DMS53 treated with DMSO at 0.1 percent for 48 hours (cell line): ENCODE data around the gene RABEP1.

Source experiments
- DNase-seq: peaks from one replicate; lab custom pipeline; 2025; ENCODE audit not compliant: unreplicated experiment; lab: John Stamatoyannopoulos, UW

The RABEP1 gene

DNA sequence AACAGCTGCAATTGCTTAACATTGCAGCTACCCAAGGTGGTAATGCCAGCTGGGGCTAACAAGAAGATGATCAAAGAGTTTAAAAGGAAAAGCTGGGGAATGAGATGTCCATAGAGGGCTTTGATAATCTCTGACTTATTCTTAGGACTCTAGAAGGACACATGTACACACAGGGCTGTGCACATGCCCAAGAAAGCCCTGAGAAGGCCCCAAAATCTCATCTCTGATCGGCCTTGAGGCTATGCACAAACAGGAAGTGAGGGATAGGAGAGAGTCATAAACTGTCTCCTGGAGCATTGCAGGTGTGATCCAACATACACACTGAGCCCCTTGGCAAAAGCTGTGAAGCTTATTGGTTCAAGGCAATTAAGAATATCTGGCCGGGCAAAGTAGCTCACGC is 17.2 kb upstream of the RABEP1 start:
- no peak for DNase-seq

DNA sequence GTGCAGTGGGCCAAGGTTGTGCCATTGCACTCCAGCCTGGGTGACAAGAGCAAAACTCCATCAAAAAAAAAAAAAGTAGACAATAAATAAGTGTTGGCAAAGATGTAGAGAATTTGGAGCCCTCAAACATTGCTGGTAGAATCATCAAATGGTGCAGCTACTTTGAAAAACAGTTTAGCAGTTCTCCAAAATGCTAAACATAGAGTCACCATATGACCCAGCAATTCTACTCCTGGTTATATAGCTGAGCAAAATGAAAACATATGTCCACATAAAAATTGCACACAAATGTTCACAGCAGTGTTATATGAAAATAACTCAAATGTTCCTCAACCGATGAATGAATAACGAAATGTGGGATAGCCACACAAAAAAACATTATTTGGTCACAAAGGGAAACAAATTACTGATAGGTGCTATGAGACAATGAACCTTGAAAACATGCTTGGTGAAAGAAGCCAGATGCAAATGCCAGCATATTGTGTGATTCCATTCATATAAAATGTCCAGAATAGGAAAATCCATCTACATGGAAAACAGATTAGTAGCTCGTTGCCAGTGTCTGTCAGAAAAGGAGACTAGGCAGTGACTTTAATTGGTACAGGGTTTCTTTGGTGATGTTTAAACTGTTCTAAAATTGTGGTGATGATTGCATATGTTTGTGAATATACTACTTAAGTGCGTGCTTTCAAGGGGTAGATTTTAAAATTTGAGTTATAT is 12.7 kb upstream of the RABEP1 start:
- DNase-seq = no peak

DNA sequence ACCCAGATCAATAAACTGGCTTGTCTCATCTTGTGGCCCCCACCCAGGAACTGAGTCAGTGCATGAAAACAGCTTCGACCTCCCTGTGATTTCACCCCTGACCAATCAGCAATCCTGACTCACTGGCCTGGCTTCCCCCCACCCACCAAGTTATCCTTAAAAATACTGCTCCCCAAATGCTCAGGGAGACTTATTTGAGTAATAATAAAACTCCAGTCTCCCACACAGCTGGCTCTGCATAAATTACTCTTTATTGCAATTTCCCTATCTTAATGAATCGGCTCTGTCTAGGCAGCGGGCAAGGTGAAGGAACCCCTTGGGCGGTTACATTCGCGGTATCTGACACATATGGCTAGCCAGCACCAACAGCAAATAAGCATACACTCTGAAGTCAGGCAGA is 9.8 kb upstream of the RABEP1 start:
- DNase-seq = no peak

DNA sequence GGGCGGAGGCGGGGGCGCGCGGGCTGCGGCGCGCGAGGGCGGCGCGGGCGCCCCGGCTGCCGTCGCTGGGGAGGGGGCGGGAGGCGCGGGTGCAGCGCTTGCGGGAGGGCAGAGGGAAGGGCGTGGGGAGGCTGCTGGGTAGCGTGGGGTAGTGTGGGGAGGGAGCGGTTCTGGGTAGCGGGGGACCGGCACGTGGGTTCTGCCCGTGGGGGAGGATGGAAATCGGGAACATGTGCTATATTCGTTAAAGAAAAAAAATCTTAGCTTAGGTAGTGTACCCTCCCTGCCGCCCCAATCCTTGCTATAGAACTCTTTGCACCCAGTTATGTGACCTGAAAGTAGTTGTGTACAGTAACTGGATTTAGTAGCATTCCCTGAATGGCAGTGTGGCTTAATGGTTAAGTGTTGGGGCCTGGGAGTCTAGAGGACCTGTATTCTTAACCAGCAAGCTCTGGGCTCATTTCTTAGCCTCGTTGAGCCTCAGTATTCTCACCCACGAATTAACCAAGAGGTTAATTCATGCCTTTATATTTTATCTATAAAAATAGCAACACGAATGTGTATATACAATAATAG is 646 bp downstream of the RABEP1 start:
- no peak for DNase-seq

DNA sequence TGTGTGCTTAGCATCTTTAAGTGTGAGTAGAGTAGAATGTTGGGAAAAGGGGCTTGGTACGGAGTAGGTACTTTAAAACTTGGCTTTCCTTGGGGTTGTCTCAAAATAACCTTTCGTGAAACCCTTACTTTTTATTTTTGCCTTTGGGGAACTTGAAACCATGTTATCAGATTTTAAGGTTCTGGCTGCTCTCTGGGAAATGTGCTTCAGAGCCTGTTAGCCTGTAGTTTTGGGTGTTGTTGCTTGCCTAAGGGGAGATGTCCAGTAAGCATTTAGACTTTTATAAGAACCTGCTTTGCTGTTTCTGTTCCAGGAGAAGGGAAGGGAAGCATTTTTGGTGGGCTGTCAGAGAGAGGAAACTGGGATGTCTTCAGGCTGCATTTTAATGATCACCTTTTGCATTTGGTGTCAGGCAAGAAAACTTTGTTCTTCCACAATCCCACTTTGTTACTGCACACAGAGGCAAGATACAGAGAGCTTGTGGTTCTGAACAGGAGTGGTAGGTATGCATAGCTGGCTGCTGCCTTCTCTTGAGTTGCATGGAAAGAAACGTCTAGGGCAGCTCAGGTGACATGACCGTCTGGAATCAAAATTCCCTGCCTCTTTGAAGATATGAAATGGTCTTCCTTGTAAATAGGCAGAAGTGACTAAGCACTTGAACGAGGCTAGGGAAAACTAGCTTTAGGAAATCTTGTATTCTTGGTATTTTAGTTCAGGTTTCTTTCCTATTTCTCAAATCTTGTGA is 1.7 kb downstream of the RABEP1 start:
- DNase-seq = no peak

DNA sequence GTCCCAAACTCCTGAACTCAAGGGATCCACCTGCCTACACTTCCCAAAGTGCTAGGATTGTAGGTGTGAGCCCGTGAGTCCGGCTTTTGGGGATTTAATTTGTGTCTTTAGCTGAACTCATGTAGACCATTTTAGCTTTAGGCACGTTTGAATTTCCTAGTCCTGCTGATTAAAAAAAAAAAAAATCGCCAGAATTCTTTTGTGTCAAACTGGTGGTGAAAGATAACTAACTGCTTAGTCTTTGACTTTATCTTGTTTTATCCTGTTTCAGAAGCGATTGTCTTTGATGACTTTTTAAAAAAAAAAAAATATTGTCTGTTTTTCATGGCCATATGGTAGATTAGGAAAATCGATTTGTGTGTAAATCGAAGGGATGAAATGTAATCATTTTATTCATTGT is 2.6 kb downstream of the RABEP1 start:
- DNase-seq = no peak

DNA sequence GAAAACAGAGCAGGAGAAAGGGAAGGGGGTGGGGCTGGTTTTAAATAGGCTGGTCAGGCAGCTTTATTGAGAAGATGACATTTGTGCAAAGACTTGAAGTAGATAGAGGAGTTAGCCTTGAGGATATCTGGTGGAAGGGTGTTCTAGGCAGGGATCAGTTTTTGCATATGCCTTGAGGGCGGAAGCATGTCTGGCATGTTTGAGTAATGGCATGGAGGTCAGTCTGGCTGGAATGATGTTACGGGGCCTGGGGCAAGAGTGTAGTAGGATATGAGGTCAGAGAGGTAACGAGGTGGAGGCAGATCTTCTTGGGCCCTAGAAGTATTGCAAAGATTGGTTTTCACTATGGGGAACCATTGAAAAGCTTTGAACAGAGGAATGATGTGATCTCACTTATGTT is 4.8 kb downstream of the RABEP1 start:
- no peak for DNase-seq

DNA sequence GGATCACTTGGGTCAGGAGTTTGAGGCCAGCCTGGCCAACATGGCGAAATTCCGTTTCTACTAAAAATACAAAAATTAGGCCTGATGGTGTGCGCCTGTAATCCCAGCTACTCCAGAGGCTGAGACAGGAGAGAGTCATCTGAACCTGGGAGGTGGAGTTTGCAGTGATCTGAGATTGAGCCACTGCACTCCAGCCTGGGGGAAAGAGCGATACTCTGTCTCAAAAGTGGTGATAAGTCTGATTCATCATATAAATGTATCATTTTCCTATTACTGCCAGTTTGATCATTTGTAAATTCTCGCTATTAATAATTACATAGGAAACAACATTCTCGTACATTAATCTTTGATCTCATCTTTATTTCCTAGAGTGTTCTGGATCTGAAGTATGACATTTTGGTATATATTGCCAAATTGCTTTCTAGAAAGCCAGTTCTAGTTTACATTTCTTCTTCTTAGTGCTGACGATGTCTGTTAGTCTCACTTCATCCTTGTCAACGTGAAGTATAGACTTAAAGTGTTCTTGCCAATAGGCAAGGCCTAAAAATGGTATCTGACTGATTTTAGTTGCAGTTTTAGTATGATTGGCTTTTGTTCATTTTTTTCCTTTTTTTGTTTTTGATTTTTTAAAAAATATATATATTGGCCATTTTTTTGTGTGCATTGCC is 9.7 kb downstream of the RABEP1 start:
- no peak for DNase-seq

DNA sequence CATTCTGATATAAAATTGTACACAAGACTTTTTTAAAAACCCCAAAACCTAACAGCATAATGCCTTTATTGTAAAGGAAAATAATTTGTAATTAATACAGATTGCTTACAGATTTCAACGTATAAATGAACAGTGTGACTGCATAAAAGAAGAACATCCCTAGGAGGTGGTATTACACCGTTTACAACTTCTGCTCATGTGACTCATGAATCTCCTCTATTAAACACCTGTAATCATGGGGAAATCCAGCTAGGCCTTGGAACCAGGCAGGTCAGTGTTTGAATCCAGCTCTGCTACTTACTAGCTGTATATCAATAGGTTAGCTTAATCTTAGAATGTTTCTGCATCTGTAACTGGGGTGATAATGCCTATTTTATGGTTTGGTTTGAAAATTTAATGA is 15.2 kb downstream of the RABEP1 start:
- DNase-seq = no peak

DNA sequence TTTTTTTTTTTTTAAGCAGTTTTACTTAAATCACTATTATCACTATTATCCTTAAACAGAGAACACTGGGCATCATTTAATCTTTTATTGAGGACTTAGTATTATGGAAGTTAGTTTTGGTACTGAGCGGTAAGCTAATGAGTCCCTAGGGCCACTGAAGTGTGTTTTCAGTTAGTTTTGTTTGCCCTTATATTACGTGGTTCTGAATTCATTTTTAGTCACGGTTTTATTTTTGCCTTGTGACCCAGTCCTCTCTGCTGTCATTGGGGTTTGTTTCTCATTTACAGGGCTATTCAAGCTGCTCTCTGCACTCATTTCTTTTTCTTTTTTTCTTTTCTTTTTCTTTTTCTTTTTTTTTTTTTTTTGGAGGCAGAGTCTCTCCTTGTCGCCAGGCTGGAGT is 17.3 kb downstream of the RABEP1 start:
- DNase-seq = no peak

DNA sequence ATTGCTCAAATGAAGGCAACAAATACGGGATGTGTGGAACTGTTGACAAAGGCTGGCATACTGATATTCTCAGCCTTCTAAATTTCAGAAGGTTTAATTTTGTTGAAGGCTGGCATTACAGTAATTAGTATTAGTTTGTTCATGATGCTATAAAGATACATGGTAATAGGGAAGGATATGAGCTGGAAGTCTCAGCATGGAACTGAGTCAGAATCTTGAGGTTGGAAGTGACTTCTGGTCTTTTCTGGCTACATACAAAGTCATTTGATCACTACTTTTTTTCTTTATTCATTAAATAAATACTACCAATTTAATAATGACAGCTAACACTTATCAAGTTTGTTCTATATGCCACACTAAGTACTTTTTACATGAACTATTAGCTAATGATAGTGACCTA is 22.6 kb downstream of the RABEP1 start:
- no peak for DNase-seq

DNA sequence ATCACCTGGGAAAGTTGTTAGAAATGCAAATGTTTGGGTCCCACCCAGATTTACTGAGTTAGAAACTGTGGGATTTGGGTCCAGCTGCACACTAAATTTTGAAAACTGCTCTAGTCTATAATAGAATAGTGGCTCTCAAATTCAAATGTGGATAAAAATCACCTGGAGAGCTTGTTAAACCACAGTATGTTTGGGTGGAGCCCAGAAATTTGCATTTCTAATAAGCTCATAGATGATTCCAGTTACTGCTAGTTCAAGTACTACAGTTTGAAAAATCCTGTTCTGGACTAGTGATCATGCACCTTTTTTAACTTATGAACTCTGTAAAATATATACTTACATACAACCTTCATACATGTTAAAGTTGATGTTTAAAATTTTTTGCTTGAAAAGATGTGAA is 27.8 kb downstream of the RABEP1 start:
- DNase-seq = no peak

DNA sequence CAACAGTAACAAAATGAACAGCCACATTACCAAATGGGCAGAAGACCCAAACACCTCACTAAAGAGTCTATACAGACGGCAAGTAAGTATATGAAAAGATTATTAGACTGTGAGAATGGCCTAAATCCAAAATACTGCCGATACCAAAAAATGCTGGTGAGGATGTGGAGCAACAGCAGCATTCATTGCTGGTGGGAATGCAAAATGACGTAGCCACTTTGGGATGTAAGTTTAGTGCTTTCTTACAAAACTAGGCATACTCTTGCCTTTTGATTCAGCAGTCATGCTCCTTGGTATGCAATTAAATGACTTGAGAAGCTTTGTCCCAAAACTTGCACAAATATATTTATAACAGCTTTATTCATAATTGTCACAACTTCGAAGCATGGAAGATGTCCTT is 43.8 kb downstream of the RABEP1 start:
- DNase-seq = no peak

DNA sequence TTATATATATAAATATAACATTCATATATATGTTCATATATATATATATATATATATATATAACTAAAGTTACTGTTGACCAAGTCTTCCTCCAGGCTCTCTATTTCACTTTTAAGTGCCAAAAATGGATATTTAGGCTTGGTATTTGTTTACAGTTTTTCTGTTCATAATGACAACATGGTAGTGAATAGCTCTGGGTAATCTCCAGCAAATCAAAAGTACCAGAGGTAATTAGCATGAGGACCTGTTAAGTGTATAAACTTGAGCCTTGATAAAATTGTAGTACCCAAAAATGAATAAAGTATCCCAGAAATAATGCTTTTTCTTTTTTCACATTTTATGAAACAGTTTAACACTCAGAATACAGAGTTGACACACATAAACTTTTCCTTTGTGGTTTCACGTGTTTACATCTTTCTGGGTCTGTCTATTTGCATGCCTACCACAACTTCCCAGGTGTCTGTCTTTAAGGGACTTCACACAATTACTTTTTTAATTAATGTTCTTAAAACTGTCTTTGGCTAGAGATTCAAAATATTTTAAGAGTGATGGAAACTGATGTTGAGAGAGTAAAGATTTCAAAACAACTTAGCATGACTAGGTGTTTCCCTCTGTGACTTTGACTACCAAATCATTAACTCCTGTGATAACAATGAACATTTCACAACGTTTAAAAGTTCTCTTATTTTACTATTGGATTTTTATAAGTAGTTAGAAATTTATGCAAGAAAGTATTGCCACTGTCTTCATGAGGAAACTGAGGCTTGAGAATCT is 47.9 kb downstream of the RABEP1 start:
- no peak for DNase-seq

DNA sequence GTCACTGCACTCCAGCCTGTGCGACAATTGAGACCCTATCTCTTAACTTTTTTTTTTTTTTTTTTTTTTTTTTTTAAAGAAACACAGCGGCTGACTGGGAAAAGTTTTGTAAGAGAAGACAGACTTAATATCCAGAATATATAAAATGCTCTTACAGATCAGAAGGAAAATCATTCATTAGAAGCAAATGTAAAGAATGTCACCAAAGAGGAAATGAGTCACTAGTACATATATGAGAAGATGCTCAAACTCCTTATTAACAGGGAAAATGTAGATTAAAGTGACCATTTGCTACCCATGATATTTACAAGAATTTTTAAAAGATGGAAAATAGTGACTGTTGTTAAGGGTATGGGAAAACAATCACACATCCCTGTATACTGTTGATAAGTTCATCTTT is 48.9 kb downstream of the RABEP1 start:
- DNase-seq = no peak

DNA sequence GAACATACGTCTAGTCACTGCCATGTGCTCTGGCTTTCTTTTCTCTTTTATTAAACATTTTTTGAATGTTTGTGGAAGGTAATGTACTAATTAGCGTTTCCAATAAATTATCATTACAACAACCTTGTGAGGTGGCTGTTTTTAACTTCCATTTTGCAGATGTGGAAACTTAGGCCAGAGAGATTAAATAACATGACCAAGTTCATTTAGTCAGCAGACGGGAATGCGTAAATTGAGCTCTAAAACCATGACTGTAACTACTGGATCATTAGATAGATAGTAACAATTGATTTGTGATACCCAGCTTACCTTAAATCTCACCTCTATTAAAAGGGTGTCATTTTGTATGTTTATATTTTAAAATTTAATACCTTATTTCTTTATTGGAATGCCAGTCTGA is 49.4 kb downstream of the RABEP1 start:
- no peak for DNase-seq

DNA sequence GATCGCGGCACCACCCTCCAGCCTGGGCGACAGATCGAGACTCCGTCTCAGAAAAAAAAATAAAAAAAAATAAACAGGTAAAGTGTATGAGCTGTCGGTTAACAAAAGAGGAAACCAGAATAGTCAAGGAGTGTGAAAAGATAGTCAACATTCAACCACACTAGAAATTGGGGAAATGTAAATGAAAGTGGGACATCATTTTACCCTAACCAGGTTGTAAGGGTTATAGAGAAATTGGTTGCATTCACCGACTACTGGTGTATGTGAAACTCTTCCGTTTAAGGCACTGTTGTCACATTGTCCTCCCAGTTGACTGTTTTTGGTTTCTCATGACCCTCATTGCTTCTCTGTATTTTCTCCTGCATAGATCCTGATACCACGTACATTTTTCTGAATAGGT is 62.8 kb downstream of the RABEP1 start:
- no peak for DNase-seq

DNA sequence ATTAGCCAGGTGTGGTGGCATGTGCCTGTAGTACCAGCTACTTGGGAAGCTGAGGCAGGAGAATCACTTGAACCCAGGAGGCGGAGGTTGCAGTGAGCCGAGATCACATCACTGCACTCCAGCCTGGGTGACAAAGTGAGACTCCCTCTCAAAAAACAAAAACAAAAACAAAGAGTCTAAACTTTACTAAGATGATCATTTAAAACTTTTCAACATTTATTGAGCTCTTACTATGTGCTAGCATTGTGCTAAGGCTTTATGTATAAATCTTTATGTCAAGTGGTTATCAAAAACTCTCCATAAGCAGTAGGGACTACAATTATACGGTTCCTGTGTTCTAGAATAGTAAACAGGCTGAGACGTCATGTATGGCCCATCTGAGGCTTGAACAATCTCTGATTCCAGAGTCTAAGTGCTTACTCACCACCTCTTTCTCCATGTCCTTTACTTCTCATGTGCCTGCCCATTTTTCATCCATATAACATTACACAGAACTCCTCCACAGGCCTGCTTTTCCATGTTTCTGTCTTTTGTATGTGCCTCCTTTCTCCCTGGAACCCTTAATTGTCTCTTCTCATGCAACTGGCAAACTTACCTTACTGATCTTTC is 70.7 kb downstream of the RABEP1 start:
- DNase-seq = no peak

DNA sequence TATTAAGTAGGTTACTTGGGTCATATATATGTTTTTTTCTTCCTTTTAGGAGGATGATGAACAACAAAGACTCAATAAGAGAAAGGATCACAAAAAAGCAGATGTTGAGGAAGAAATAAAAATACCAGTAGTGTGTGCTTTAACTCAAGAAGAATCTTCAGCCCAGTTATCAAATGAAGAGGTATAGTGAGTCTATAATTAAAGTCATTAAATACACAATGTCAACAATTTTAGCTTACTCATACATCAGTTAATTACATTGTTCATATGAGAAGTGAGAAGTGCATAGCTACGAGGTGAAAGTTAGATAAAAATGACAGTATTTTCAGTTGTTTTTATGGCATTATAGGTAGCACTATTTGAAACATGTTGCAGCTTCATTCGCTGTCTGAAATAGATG is 72.2 kb downstream of the RABEP1 start:
- DNase-seq = no peak

DNA sequence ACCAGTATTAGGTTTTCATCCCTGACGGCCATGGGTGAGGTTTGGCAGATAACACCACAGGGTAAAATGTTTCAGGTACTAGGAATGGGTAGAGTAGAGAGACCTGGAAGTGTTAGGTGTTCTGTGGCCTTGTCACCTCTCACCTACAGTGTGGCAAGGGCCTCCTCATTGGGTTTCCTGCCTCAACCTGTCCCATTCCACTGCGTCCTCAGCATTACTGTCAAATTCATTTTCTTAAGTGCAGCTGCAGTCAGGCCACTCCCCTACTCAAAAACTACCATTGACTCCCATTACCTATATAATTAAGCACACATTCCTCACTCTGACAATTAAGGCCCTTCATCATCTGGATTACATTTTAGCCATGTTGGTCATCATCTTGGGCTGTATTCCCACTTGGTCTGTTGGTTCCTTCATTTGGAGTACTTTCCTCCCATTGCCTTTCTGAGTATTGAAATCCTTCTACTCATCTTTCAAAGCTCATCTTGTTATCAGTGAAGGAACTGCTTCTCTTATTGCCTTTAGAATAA is 72.9 kb downstream of the RABEP1 start:
- DNase-seq = no peak
